ENCODE measurements around the gene PGGT1B. TPM values are rescaled to one million over a fixed set of nuclear protein-coding genes. Genes with fewer than 3 reads are reported as not detected.

The PGGT1B gene
- total and polyA plus RNA-seq, 7 donors, result 5.4 to 18.3 (median 11.4) TPM

DNA sequence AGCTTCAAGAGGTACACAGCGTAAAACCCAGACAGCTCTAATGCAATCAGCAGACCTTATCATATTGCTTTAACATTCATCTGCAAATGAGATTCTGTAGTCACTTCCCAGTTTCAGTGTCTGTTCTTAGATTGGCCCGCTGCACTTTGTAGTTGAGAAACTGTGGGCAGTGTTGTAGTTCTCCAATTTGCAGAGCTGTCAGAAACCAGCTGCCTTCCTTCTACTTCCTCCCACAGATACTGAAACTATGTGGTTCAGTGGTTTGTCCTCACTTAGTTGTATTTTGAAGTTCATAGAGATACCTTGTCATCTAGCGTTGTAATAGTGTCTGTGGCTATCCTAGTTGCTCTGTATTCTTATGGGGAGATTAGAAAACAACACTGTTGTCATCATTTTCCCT lies 53.4 kb downstream of the PGGT1B start:
- 46 to 90% methylated on average over 3 of the region's 3 CpGs for WGBS, 2 donors
- no peak for DNase-seq
- Histone ChIP-seq H3K27ac (no peak overlapping the region), H3K27me3 (no peaks in the 10 kb centered on the region), H3K36me3 (peaks cover 0 to 22% (median 3%) of the 10 kb centered on the region in 4 donors), H3K4me1 (no peaks in the 10 kb centered on the region), H3K9me3 (no peaks in the 10 kb centered on the region), H3K4me3 (no peak overlapping the region)
- TF ChIP-seq, protein P1, sequence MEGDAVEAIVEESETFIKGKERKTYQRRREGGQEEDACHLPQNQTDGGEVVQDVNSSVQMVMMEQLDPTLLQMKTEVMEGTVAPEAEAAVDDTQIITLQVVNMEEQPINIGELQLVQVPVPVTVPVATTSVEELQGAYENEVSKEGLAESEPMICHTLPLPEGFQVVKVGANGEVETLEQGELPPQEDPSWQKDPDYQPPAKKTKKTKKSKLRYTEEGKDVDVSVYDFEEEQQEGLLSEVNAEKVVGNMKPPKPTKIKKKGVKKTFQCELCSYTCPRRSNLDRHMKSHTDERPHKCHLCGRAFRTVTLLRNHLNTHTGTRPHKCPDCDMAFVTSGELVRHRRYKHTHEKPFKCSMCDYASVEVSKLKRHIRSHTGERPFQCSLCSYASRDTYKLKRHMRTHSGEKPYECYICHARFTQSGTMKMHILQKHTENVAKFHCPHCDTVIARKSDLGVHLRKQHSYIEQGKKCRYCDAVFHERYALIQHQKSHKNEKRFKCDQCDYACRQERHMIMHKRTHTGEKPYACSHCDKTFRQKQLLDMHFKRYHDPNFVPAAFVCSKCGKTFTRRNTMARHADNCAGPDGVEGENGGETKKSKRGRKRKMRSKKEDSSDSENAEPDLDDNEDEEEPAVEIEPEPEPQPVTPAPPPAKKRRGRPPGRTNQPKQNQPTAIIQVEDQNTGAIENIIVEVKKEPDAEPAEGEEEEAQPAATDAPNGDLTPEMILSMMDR (IDR thresholded peaks at IDR 0.05), result no peak
- TF ChIP-seq POLR2AphosphoS5 (IDR thresholded peaks at IDR 0.05) (no peak), EP300 (IDR thresholded peaks at IDR 0.05) (no peak), POLR2A (IDR thresholded peaks at IDR 0.05) (no peak)
- intact Hi-C loops (cut with DNase I), result no loop called here

DNA sequence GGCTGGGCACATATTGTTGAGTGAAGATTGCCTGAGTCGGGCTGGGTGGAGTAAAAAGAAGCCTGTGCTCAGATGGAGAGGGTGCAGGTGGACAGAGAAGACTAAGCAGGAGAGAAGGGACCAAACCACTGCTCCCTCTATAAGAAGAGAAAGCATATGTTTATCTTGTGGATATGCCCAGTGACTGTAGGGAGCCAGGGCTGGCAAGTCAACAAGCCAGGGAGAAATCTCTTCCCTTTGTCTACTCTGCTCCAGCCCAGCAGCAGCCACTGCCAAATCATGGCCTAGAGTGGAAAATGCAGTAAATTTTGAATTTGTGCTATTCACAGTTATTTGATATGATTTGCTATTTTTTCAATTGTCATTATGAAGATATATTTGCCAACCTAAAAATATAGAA lies 59.7 kb downstream of the PGGT1B start:
- Histone ChIP-seq H3K9me3 (no peaks in the 10 kb centered on the region), H3K36me3 (no peaks in the 10 kb centered on the region), H3K27me3 (no peaks in the 10 kb centered on the region), H3K27ac (no peak overlapping the region), H3K4me3 (no peak overlapping the region), H3K4me1 (no peaks in the 10 kb centered on the region)
- DNase-seq, result no peak
- TF ChIP-seq POLR2AphosphoS5 (IDR thresholded peaks at IDR 0.05), result no peak
- TF ChIP-seq POLR2A (IDR thresholded peaks at IDR 0.05), result no peak
- TF ChIP-seq EP300 (IDR thresholded peaks at IDR 0.05), result no peak
- TF ChIP-seq, protein P1 (IDR thresholded peaks at IDR 0.05), result no peak
- intact Hi-C loops (cut with DNase I), result no loop called here
- 94 to 96% methylated on average over 1 of the region's 1 CpG for WGBS, 2 donors

DNA sequence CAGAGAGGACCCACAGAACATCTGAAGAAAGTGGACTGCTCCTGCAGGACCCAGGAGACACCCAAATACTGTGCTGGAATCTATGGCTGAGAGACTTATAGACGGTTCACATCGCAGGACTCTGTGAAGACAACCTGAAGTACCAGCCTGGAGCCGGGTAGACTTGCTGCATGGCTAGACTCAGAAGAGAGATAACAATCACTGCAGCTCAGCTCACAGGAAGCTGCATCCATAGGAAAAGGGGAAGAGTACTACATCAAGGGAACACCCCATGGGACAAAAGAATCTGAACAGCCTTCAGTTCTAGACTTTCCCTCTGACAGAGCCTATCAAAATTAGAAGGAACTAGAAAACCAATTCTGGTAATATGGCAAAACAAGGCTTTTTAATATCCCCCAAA lies 66.5 kb downstream of the PGGT1B start:
- no peaks in the 10 kb centered on the region for H3K27me3 ChIP-seq
- no peak for DNase-seq
- H3K4me1 ChIP-seq, result no peaks in the 10 kb centered on the region
- intact Hi-C loops (cut with DNase I), result no loop called here
- no peak overlapping the region for H3K4me3 ChIP-seq
- no peak overlapping the region for H3K27ac ChIP-seq
- TF ChIP-seq POLR2AphosphoS5 (IDR thresholded peaks at IDR 0.05) (no peak), EP300 (IDR thresholded peaks at IDR 0.05) (no peak), POLR2A (IDR thresholded peaks at IDR 0.05) (no peak)
- TF ChIP-seq, protein P1 (IDR thresholded peaks at IDR 0.05), result no peak
- no peaks in the 10 kb centered on the region for H3K9me3 ChIP-seq
- 89 to 90% methylated on average over 3 of the region's 3 CpGs for WGBS, 2 donors
- H3K36me3 ChIP-seq, result no peaks in the 10 kb centered on the region

DNA sequence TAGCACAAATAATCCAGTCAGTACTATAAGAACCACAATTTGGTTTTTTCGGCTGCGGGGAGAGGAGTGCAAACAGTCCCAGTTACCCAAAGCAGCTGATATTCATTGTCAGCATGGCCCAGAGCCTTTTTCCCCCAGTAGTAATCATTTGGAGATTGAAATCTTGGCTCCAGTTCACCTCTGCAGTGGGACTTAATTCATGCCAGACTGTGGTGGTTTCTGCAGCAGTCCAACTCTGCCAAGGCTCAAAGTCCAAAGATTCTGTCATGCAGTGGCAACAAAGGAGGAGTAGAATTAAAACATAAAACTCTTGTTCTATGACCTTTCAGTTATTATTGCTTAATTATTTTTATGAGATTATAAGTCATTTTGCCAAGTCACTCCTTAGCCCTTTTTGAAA lies 68.0 kb downstream of the PGGT1B start:
- no peak for TF ChIP-seq EP300 (IDR thresholded peaks at IDR 0.05)
- no peaks in the 10 kb centered on the region for H3K36me3 ChIP-seq
- WGBS, 2 donors, result 15 to 74% methylated on average over 2 of the region's 2 CpGs
- intact Hi-C loops (cut with DNase I), result no loop called here
- no peak for DNase-seq
- H3K27me3 ChIP-seq, result no peaks in the 10 kb centered on the region
- no peaks in the 10 kb centered on the region for H3K9me3 ChIP-seq
- no peaks in the 10 kb centered on the region for H3K4me1 ChIP-seq
- no peak overlapping the region for H3K27ac ChIP-seq
- no peak overlapping the region for H3K4me3 ChIP-seq

DNA sequence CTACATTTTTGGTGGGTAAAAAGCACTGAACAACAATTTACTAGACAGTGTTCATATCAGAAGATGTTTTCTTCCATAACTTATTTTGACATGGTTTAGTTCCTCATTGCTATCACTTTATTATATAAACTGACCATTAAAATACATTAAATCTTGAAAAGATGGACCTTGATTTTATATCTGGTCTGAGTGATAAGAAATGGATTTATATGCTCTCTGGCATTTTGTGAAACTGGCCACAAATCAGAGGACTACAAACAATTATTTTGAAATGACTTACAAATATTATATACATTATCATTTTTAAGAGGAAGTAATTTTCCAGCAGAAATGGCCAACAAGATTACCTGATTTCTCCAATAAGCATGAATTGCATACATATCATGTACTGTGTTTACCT lies 69.4 kb downstream of the PGGT1B start:
- intact Hi-C loops (cut with DNase I), result no loop called here
- Histone ChIP-seq H3K4me3 (no peak overlapping the region), H3K4me1 (no peaks in the 10 kb centered on the region), H3K36me3 (no peaks in the 10 kb centered on the region), H3K27me3 (peaks cover 0 to 2% (median 0%) of the 10 kb centered on the region in 3 donors), H3K27ac (no peak overlapping the region), H3K9me3 (no peaks in the 10 kb centered on the region)
- DNase-seq, result no peak
- TF ChIP-seq, protein P1 (IDR thresholded peaks at IDR 0.05), result no peak
- TF ChIP-seq EP300 (IDR thresholded peaks at IDR 0.05) (no peak), POLR2AphosphoS5 (IDR thresholded peaks at IDR 0.05) (no peak), POLR2A (IDR thresholded peaks at IDR 0.05) (no peak)

Data from sigmoid colon (tissue), 7 donors.